Measurements from ENCODE around the gene ALAS2.

DNA sequence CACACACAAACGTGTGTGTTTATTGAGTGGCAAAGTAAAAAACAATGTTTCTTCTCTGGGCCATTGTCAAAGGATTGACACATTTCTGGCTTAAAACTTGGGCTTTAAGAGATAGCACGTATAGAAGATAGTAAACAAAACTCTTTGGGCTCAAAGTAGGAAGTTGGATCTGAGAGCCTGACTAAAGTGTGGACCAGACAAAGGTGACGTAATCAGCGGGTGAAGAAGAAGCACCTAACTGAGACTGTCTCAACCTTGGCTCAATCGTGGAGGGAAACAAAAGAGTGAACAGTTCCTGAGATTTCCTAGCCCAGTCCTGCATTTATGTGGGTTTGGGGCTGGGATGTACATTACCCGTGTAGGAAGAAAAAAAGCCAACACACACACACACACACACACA is 50.4 kb downstream of the ALAS2 start:
- TF ChIP-seq YY1 (IDR thresholded peaks at IDR 0.05; ENCODE audit: low read depth) (no peak), EGR1 (IDR thresholded peaks at IDR 0.05) (no peak), USF1 (IDR thresholded peaks at IDR 0.05) (no peak), TAF1 (IDR thresholded peaks at IDR 0.05; ENCODE audit: low read depth) (no peak), CREB1 (IDR thresholded peaks at IDR 0.05; ENCODE audit: low read depth) (no peak), CEBPB (IDR thresholded peaks at IDR 0.05) (no peak), ZBTB7A (IDR thresholded peaks at IDR 0.05; ENCODE audit: low read depth) (no peak), MAX (IDR thresholded peaks at IDR 0.05) (no peak)
- TF ChIP-seq, protein P1, sequence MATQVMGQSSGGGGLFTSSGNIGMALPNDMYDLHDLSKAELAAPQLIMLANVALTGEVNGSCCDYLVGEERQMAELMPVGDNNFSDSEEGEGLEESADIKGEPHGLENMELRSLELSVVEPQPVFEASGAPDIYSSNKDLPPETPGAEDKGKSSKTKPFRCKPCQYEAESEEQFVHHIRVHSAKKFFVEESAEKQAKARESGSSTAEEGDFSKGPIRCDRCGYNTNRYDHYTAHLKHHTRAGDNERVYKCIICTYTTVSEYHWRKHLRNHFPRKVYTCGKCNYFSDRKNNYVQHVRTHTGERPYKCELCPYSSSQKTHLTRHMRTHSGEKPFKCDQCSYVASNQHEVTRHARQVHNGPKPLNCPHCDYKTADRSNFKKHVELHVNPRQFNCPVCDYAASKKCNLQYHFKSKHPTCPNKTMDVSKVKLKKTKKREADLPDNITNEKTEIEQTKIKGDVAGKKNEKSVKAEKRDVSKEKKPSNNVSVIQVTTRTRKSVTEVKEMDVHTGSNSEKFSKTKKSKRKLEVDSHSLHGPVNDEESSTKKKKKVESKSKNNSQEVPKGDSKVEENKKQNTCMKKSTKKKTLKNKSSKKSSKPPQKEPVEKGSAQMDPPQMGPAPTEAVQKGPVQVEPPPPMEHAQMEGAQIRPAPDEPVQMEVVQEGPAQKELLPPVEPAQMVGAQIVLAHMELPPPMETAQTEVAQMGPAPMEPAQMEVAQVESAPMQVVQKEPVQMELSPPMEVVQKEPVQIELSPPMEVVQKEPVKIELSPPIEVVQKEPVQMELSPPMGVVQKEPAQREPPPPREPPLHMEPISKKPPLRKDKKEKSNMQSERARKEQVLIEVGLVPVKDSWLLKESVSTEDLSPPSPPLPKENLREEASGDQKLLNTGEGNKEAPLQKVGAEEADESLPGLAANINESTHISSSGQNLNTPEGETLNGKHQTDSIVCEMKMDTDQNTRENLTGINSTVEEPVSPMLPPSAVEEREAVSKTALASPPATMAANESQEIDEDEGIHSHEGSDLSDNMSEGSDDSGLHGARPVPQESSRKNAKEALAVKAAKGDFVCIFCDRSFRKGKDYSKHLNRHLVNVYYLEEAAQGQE (IDR thresholded peaks at IDR 0.05; ENCODE audit: low read depth): no peak
